GM12874 (cell line): ENCODE results near the gene KIF23.

Source experiments
- TF ChIP-seq, protein P1 (sequence below): IDR thresholded peaks from 2 replicates; pipeline ENCODE4 v1.5.1; 2011; ENCODE audit warnings: low read depth, mild to moderate bottlenecking, control low read depth, low read length, moderate library complexity; ENCODE audit not compliant: insufficient read depth

KIF23 gene

DNA sequence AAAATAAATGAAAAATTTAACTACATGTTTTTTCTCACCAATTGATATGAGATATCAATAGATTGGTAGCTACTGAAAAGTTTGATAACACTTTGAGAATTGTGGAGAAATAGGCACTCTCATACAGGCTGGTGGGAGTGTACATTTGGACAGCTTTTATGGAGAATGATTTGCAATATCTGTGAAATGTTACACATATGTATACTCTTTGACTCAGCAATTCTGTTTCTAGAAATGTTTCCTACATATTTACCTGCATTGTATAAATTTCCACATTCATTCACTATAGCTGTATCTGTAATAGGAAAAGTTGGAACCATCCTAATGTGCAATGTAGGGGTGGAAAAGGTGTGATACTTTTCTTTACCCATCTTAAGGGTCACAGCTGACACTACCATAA lies 1.9 kb upstream of the KIF23 start:
- TF ChIP-seq, protein P1, sequence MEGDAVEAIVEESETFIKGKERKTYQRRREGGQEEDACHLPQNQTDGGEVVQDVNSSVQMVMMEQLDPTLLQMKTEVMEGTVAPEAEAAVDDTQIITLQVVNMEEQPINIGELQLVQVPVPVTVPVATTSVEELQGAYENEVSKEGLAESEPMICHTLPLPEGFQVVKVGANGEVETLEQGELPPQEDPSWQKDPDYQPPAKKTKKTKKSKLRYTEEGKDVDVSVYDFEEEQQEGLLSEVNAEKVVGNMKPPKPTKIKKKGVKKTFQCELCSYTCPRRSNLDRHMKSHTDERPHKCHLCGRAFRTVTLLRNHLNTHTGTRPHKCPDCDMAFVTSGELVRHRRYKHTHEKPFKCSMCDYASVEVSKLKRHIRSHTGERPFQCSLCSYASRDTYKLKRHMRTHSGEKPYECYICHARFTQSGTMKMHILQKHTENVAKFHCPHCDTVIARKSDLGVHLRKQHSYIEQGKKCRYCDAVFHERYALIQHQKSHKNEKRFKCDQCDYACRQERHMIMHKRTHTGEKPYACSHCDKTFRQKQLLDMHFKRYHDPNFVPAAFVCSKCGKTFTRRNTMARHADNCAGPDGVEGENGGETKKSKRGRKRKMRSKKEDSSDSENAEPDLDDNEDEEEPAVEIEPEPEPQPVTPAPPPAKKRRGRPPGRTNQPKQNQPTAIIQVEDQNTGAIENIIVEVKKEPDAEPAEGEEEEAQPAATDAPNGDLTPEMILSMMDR = no peak

DNA sequence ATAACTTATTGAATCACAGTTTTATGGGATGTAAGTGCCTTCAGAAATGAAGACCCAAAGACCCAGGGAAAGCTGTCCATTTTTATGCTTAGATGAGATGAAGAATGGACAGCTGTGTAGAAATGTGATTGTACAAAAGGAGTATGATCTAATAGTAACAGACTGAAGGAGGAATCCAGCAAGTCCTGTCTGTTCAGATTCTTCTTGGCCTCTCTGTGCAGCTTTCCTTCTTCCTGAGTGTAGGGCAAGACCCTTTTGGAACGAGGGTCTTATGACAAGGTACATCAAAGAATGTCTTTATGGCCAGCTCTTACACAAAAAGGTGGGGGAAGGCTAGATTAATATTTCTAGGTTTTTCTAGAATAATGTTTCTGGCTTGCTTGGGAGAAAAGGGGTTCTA lies 1.4 kb upstream of the KIF23 start:
- TF ChIP-seq, protein P1 = no peak

DNA sequence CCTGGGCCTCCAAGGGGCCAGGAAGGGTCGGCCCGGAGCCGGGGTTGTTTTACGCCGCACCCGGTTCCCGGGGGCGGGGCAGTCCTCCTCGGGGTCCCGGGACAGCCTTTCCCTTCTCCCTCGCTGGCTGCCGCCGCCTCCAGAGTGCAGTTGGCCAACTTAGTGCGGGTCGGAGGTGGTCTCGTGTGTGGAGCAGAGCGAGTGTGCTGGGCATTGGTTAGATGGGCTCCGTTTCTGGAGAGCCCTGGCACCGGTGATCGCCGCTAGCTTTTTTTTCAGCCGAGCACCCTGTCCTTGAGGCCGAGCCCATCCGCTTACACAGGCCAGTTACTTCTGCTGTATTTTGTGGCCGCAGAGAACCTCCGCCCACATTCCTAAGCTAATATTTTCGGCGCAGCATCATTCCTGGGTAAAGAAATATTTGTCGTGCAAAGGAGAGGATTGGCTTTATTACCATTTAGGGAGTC lies 585 bp downstream of the KIF23 start:
- TF ChIP-seq, protein P1 = no peak

DNA sequence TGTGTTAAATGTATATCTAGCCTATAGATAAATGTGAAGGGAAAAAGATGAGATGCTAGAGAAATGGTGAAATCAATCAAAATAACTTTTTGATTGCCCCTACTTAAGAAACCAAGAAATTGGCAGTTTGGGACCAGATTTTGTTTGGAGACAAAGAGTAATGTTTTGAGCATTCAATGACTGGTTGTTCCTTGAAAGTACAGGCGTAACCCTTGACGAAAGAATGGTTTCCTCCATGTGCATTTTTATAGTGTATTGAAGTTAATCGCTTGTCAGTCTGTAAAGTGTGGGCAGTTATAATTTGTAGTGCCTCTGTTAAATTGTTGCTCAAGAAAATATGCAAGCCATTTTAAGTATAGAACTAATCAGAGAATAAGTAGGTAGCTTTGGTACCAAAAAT lies 1.2 kb downstream of the KIF23 start:
- TF ChIP-seq, protein P1 = no peak

DNA sequence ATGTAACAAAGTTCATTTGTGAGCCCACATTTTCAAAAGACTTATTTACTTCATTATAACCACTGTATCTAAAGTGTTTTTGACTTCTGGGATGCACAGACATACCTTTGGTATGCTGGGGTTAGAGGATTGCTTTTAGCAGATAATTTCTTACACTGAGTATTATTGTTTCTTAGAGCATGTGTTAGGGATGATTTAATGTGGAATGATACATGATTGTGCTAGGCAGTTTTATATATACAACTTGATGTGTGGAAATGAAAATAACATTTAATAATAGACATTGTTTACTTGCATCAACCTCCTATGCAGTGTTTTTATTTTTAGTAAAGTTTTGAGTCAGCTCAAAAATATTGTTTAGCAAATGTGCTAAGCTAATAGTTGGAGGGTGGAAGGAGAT lies 3.4 kb downstream of the KIF23 start:
- TF ChIP-seq, protein P1 = no peak

DNA sequence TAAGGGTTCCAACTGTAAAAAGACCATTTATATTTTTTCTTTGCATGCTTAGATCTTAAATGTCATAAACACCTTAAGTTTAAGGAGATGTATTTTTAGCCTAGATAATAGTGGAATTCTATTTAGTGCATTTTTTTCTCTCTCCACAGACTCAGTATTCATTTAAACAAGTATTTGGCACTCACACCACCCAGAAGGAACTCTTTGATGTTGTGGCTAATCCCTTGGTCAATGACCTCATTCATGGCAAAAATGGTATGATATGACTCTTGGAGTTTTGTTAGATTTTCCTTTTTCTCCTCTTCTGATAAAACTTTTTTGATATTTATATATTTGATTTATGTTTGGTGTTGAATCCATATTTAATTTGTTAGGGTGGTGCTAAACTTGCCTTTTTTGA lies 7.3 kb downstream of the KIF23 start:
- TF ChIP-seq, protein P1 = no peak

DNA sequence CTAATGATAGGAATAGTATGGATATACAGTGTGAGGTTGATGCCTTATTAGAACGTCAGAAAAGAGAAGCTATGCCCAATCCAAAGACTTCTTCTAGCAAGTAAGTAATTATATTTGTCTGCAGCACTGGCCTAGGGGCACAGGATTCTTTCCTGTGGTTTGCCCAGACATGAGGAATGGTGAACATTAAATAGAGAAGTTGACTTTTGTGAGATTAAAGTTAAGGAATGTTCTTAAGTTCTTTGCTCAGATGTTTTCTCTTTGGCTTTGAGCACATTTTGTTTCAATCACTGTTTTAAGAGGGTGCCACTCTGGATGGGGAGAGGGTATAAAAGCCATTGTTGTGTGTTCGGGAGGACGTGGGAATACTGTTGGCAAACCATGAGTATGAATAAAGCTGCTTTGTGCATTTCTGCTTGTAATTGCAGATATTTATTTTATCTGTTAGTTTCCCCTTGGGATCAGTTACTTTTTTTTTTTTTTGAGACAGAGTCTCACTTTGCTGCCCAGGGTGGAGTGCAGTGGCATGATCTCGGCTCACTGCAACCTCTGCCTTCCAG lies 8.3 kb downstream of the KIF23 start:
- TF ChIP-seq, protein P1 = no peak

DNA sequence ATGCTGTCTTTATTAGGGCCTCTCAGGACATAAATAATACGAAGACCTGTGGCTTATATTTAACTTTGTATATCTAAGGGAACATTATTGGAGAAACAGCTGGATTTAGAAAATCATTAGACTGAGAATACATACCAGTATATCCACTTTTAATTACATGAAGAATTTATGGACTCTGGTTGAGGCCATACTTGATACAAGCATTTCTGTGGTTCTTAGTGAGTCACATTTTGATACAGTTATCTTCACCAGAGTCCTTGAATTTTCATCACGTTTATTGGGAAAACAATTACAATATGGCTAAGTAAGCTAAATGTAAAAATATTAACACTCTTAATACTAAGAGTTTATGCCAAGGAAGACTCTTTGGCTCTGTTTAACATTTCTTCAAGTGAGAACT lies 9.9 kb downstream of the KIF23 start:
- TF ChIP-seq, protein P1 = no peak
